Breast epithelium (tissue), 4 donors: ENCODE measurements around the gene AOPEP. TPM values are rescaled to one million over a fixed set of nuclear protein-coding genes. Genes with fewer than 3 reads are reported as not detected.

Experiments used
- DNase-seq, 2 donors: peaks; one replicate each; pipeline ENCODE4 v3.0.0-alpha.2; 2019; ENCODE audit warnings: low spot score in 2 of 2
- H3K27ac ChIP-seq, 2 donors: fragments of 200-600 bp; sonication (generic) in 1 of 2; one replicate each; pipeline ENCODE4 v1.5.1; 2016 to 2019; ENCODE audit warnings: mild to moderate bottlenecking in 1 of 2
- H3K27me3 ChIP-seq, 2 donors: fragments of 200-600 bp; sonication (generic) in 1 of 2; one replicate each; pipeline versions ENCODE4 v1.5.1 to v1.6.0; 2017 to 2019; ENCODE audit warnings: control low read depth in 1 of 2, mild to moderate bottlenecking in 1 of 2
- H3K36me3 ChIP-seq: fragments of 200-600 bp; one replicate; pipeline ENCODE4 v1.5.1; 2019
- H3K4me1 ChIP-seq, 2 donors: fragments of 200-600 bp; sonication (generic); one replicate each; pipeline ENCODE4 v1.5.1; 2016 to 2019; ENCODE audit warnings: control low read depth in 1 of 2
- H3K4me3 ChIP-seq, 3 donors: fragments of 200-600 bp; sonication (generic); 1 replicate in 2 of 3; 2 replicates in 1 of 3; pipeline ENCODE4 v1.5.1; 2016 to 2019; ENCODE audit warnings: mild to moderate bottlenecking in 3 of 3, moderate library complexity in 2 of 3
- H3K9me3 ChIP-seq, 2 donors: fragments of 200-600 bp; sonication (generic) in 1 of 2; one replicate each; pipeline ENCODE4 v1.5.1; 2016 to 2019; ENCODE audit warnings: control low read depth in 1 of 2
- CTCF ChIP-seq, 3 donors: fragments of 450-650 bp; IDR thresholded peaks; one replicate each; pipeline ENCODE4 v1.5.1; 2016 to 2017; ENCODE audit warnings: antibody characterized with exemption in 3 of 3, mild to moderate bottlenecking in 3 of 3, moderate library complexity in 3 of 3
- POLR2A ChIP-seq: fragments of 450-650 bp; IDR thresholded peaks from one replicate; pipeline ENCODE4 v1.6.1; 2016; ENCODE audit warnings: antibody characterized with exemption, mild to moderate bottlenecking, moderate library complexity
- POLR2AphosphoS5 ChIP-seq, 3 donors: sonication (generic); formaldehyde crosslinking; IDR thresholded peaks; one replicate each; pipeline ENCODE4 v1.6.1; 2017; ENCODE audit warnings: antibody characterized with exemption in 3 of 3
- intact Hi-C: fragments of 100-400 bp; cut with DNase I; formaldehyde crosslinking; loops from one replicate; pipeline ENCODE4 v1.15.1; 2023; ENCODE audit warnings: low total_unique reads
- total RNA-seq, 3 donors: library from RNA; depleted of rRNA; stranded (reverse); fragments of >200 nt; gene quantifications; one replicate each; pipeline ENCODE4 v1.1.0, GENCODE V29; 2016

AOPEP gene, protein sequence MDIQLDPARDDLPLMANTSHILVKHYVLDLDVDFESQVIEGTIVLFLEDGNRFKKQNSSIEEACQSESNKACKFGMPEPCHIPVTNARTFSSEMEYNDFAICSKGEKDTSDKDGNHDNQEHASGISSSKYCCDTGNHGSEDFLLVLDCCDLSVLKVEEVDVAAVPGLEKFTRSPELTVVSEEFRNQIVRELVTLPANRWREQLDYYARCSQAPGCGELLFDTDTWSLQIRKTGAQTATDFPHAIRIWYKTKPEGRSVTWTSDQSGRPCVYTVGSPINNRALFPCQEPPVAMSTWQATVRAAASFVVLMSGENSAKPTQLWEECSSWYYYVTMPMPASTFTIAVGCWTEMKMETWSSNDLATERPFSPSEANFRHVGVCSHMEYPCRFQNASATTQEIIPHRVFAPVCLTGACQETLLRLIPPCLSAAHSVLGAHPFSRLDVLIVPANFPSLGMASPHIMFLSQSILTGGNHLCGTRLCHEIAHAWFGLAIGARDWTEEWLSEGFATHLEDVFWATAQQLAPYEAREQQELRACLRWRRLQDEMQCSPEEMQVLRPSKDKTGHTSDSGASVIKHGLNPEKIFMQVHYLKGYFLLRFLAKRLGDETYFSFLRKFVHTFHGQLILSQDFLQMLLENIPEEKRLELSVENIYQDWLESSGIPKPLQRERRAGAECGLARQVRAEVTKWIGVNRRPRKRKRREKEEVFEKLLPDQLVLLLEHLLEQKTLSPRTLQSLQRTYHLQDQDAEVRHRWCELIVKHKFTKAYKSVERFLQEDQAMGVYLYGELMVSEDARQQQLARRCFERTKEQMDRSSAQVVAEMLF
- 10 to 100 TPM; 15.5 to 94.1 (median 87.5) TPM for total RNA-seq

DNA sequence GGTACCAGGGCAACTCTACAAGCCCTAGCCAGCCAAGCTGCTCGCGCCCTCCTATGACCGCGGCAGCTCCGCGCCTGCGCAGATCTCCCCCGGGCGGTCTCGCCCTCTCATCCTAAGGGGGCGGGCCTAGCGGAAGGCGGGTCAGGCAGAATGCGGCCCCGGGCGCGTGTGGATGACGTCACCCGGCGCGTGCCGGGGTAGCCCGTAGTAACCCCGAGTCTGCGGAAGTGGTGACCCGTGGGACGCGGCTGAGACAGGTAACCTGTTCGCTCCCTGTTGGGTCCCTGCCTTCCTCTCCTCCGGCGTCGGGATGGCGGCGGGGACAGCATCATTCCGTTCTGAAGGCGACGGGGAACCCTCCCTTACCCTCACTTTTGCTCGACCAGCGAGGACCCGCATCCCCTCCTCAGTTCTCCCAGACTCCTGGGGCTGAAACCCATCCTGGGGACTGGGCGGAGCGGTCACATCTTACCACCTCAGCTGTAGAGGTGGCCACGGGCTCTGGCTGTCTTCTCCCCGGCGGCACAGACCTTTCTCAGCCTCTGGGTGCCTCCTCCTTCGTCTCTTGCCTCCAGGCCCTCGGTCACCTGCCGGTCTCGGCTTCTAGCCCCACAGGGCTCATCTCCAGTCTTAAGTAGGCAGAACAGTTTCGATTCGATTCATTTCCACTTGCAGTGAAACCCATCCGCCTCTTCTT is at the start of gene AOPEP:
TSS of gene AOPEP (plus strand) at position 205 of the 697 bp plus-strand sequence. CDS start 33,085 bp downstream, outside the sequence.
- H3K27me3 ChIP-seq = no peaks in the 10 kb centered on the region
- peak; percentile 98 to 99 for DNase-seq
- H3K9me3 ChIP-seq = no peaks in the 10 kb centered on the region
- intact Hi-C loops = no loop called here
- H3K4me3 ChIP-seq = peak within 1 kb of the TSS; percentile 55 to 91 (median 84)
- H3K4me1 ChIP-seq = no peaks in the 10 kb centered on the region
- H3K27ac ChIP-seq = peak within 1 kb of the TSS; percentile 94
- TF ChIP-seq POLR2AphosphoS5 (IDR thresholded peaks at IDR 0.05) (peak; percentile 74 to 92 (median 89)), POLR2A (peak; percentile 36), CTCF (IDR thresholded peaks at IDR 0.05) (no peak)
- H3K36me3 ChIP-seq = no peaks in the 10 kb centered on the region

- Histone ChIP-seq H3K4me3 (no peak overlapping the region), H3K36me3 (no peaks in the 10 kb centered on the region), H3K9me3 (no peaks in the 10 kb centered on the region), H3K27me3 (no peaks in the 10 kb centered on the region), H3K27ac (no peak overlapping the region), H3K4me1 (no peaks in the 10 kb centered on the region)
- intact Hi-C loops = no loop called here
- DNase-seq = no peak
- no peak for TF ChIP-seq POLR2A
- TF ChIP-seq POLR2AphosphoS5 (IDR thresholded peaks at IDR 0.05) = no peak
- TF ChIP-seq CTCF (IDR thresholded peaks at IDR 0.05) = no peak
Measured at GRCh38 chr9:94677929-94678328, 48.6 kb upstream of the AOPEP start.

GRCh38 chr9:94679587-94679986 is 46.9 kb upstream of the AOPEP start:
- no peak overlapping the region for H3K27ac ChIP-seq
- no peaks in the 10 kb centered on the region for H3K9me3 ChIP-seq
- H3K4me3 ChIP-seq = no peak overlapping the region
- no peak for DNase-seq
- no peaks in the 10 kb centered on the region for H3K27me3 ChIP-seq
- intact Hi-C loops = no loop called here
- no peak for TF ChIP-seq POLR2A
- no peak for TF ChIP-seq POLR2AphosphoS5 (IDR thresholded peaks at IDR 0.05)
- TF ChIP-seq CTCF (IDR thresholded peaks at IDR 0.05) = no peak
- H3K36me3 ChIP-seq = no peaks in the 10 kb centered on the region
- H3K4me1 ChIP-seq = no peaks in the 10 kb centered on the region

DNA sequence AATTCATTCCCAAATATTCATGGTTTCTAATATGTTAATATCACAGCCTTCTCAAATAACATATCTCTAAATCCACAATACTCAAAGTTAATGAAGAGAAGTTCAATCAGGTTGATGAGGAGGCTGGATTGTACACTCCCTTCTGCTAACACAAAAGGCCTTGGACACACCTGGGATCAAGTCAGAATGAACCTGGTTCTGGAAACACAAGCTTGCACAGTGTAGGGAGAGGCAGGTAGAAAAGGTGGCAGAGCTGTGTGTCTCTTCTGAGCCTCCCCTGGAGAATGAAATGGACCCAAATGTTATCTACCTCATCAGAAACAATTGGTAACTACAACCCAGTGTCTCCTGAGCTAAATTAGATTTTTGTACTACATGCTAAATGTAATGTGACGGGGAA is 46.5 kb upstream of the AOPEP start:
- no peak for TF ChIP-seq POLR2A
- TF ChIP-seq POLR2AphosphoS5 (IDR thresholded peaks at IDR 0.05) = no peak
- TF ChIP-seq CTCF (IDR thresholded peaks at IDR 0.05) = no peak
- intact Hi-C loops = loop anchor here (5.0 kb wide), 1 partner anchor 917 kb away; no protein-coding TSS in a partner anchor
- Histone ChIP-seq H3K27ac (no peak overlapping the region), H3K4me3 (no peak overlapping the region), H3K9me3 (no peaks in the 10 kb centered on the region), H3K27me3 (no peaks in the 10 kb centered on the region), H3K4me1 (no peaks in the 10 kb centered on the region), H3K36me3 (no peaks in the 10 kb centered on the region)
- no peak for DNase-seq
